NCI-H1092 (cell line): ENCODE data around the gene DDX23.
A peak's percentile ranks its signal among the peaks of the same experiment; 100 is the strongest.
"Not testable (repeated sequence)": the region's sequence is repeated elsewhere in the genome, so short reads cannot be mapped to it uniquely, and the experiment has no call there.

Experiments
- DNase-seq: peaks from one replicate; lab custom pipeline; 2025; lab: John Stamatoyannopoulos, UW

The DDX23 gene

GRCh38 chr12:48862760-48863159, 10.8 kb upstream of the DDX23 start:
- DNase-seq, result no peak

GRCh38 chr12:48861111-48861510, 9.1 kb upstream of the DDX23 start:
- no peak for DNase-seq

DNA sequence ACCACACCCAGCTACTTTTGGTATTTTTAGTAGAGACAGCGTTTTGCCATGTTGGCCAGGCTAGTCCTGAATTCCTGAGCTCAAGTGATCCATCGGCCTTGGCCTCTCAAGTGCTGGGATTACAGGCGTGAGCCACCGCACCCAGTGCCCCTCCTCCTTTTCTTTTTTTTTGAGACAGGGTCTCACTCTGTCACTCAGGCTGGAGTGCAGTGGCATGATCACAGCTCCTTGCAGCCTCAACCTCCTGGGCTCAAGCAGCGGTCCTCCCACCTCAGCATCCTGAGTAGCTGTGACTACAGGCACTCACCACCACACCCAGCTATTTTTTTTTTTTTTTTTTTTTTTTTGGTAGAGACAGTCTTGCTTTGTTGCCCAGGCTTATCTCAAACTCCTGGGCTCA, 8.3 kb upstream of the DDX23 start:
- DNase-seq, result not testable (repeated sequence)

GRCh38 chr12:48859607-48860006, 7.6 kb upstream of the DDX23 start:
- no peak for DNase-seq

DNA sequence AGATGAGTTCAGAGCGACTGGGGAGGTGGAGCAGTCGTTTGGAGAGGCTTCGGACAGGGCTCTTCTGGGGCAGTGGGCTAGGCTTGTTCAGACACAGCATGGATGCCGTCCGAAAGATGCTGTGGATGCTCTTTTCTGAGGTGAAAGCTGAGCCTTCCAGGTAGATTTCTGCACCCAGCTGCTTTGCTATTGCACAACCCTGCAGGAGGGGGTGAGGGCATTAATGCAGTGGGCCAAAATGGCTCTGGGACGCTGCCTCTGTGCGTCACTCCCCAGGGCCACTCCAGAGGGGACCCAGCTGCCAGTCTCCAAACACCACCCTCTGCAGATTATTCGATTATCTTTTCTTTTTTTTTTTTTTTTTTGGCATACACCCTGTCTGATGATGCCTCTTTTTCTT, 6.1 kb upstream of the DDX23 start:
- DNase-seq, result no peak

- DNase-seq, result no peak
These were observed 5.5 kb upstream of the DDX23 start for GRCh38 chr12:48857278-48857994.

DNA sequence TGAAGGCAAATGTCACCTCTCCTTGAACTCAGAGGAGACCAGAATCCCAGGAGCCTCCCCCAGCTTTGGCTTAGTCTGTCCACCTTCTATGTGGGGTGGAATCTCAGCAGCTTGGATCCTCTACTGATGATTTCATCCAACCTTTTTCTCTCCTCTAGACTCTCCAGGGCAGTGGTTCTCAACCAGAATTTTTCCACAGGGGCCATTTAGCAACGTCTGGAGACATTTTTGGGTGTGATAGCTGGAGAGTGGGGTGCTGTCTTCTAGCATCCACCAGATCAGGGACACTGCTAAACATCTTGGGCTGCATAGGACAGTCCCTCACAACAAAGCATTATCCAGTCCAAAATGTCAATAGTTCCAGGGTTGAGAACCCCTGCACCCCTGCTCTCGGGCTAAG, 4.4 kb upstream of the DDX23 start:
- no peak for DNase-seq

GRCh38 chr12:48854932-48855331, 3.0 kb upstream of the DDX23 start:
- DNase-seq, result not testable (repeated sequence)

GRCh38 chr12:48854488-48854887, 2.5 kb upstream of the DDX23 start:
- no peak for DNase-seq

DNA sequence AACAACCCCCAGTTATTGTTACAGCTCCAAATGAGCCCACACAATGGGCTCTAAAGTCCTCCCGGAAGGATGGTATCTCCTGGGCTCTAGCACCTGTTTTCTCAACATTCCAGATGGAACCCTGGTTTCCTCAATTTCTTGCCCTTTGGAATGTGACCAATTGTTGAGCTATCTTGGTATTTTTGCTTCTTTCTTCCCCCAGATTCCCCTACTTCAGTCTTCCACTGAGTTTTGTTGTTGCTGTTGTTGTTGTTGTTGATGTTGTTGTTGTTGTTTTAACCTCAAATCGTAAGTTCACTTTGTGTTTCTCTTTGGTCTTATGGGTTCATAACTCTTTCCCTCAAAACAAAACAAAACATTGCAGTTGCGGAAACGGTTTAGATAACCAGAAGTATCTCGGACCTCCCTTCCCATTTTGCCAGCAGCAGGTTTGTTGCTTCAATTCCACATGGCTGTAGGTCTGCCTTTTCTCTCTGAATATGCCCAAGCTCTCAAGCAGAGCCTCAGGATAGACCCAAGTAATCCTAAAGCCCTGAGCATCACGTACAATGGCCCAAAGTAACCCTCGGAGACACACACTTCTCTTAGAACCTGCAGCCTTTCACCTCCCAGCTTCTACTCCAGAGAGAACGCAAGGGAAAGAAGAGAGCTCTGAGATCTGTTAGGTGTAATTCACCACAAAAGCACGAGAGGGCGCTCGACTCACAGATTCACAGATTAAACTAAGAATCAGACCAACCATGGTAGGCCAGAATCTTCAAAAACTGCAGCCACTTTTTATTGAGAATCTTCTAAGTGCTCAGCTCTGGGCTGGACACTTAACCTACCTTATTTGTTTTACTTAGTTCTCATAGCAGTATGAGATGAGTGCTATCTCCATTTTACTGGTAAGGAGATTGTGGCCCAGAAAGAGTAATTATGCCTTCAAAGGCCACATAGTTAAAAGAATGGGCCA, 1.0 kb upstream of the DDX23 start:
- peak; percentile 67 for DNase-seq

DNA sequence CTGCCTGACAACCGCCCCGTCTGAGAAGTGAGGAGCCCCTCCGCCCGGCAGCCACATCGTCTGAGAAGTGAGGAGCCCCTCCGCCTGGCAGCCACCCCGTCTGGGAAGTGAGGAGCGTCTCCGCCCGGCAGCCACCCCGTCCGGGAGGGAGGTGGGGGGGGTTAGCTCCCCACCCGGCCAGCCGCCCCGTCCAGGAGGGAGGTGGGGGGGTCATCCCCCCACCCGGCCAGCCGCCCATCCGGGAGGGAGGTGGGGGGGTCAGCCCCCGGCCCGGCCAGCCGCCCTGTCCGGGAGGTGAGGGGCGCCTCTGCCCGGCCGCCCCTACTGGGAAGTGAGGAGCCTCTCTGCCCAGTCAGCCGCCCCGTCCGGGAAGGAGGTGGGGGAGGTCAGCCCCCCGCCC, 9.9 kb downstream of the DDX23 start:
- DNase-seq, result not testable (repeated sequence)

- no peak for DNase-seq
These were observed 13.9 kb downstream of the DDX23 start for GRCh38 chr12:48838048-48838447.

GRCh38 chr12:48832321-48833060, 19.5 kb downstream of the DDX23 start:
- no peak for DNase-seq

DNA sequence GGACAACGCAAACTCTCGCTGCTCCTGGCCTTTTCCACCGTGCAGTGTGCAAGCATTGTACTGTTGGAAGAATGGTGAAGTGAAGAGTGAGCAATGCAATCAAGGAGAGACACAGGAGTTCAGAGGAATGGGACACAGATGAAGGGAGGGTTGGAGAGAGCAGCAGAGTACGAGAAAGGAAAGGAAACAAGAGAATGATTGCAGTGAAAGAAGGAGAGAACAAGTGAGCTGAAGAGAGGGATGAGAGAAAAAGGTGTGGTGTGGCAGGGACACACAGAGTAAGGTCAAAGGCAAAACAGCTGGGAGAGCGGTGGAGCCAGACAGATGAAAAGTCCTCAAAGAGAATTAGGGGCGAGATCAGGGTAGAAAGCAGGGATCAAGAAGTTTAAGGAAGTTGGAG, 20.7 kb downstream of the DDX23 start:
- DNase-seq, result no peak

GRCh38 chr12:48828841-48829575, 23.0 kb downstream of the DDX23 start:
- no peak for DNase-seq

DNA sequence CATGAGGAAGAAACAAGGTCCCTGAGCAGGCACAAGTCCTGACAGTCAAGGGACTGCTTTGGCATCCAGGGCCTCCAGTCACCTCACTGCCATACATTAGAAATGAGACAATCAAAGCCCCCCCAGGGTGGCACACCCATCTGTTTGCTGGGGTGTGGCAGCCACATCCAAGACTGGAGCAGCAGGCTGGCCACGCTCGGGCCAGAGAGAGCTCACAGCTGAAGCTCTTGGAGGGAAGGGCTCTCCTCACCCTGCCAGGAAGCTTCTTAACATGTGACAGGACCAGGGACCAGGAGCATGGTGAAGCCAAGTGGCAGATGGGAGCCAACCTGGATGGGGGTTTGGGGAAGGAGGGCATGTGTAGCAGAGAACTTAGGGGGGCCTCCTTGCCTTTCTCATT, 23.7 kb downstream of the DDX23 start:
- DNase-seq, result no peak

DNA sequence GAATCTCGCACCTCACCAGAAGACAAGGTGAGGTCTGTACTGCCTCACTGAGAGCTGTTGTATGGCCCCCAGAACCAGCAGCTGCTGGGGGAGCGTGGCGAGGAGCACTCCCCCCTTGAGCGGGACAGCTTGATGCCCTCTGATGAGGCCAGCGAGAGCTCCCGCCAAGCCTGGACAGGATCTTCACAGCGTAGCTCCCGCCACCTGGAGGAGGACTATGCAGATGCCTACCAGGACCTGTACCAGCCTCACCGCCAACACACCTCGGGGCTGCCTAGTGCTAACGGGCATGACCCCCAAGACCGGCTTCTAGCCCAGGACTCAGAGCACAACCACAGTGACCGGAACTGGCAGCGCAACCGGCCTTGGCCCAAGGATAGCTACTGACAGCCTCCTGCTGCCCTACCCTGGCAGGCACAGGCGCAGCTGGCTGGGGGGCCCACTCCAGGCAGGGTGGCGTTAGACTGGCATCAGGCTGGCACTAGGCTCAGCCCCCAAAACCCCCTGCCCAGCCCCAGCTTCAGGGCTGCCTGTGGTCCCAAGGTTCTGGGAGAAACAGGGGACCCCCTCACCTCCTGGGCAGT, 24.4 kb downstream of the DDX23 start:
- DNase-seq, result no peak

- DNase-seq, result no peak
These were observed 24.9 kb downstream of the DDX23 start for GRCh38 chr12:48827026-48827425.

- no peak for DNase-seq
These were observed 25.6 kb downstream of the DDX23 start for GRCh38 chr12:48826209-48826855.

- no peak for DNase-seq
These were observed 27.1 kb downstream of the DDX23 start for GRCh38 chr12:48824905-48825304.

DNA sequence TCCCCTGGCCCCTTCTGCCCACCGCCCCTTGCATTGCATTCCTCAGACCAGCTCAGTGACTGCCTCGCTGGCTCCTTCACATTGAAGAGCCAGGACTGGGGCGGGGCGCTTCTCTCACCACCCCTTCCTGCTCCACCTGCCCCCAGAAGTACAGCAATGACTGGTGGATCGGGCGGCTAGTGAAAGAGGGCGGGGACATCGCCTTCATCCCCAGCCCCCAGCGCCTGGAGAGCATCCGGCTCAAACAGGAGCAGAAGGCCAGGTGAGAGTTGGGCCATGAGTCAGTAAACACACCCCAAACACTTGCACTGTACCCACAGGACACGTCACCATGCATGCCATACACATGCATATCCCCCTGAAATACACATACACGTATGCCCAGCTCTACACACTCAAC, 27.9 kb downstream of the DDX23 start:
- DNase-seq, result no peak
